ENCODE data around the gene TIMM50.

TIMM50 gene

GRCh38 chr19:39506598-39506943 lies 25.9 kb downstream of the TIMM50 start:
- H3K9ac ChIP-seq (ENCODE audit: low read length): no peak overlapping the region
- H2BK5ac ChIP-seq (ENCODE audit: low read depth, low read length, poor library complexity, severe bottlenecking): no peak overlapping the region
- no peak overlapping the region for H3K4ac ChIP-seq (ENCODE audit: low read depth in 1 of 2, low read length in 2 of 2)
- peak overlapping the region in 1 of 2 experiments; percentile 84 for H3K23ac ChIP-seq (ENCODE audit: low read length in 2 of 2)
- H4K91ac ChIP-seq (ENCODE audit: low read length): no peak overlapping the region
- H2AK5ac ChIP-seq (ENCODE audit: low read length, severe bottlenecking): no peak overlapping the region
- H2BK120ac ChIP-seq (ENCODE audit: low read depth, low read length): no peak overlapping the region
- DNase-seq: no peak
- H2AFZ ChIP-seq (ENCODE audit: low read depth, low read length): peak overlapping the region; percentile 94
- peak overlapping the region; percentile 87 for H3K4me2 ChIP-seq (ENCODE audit: low read length, poor library complexity, severe bottlenecking)
- no peak overlapping the region for H3K27ac ChIP-seq (ENCODE audit: low read length, poor library complexity, severe bottlenecking)
- H3K18ac ChIP-seq (ENCODE audit: low read depth in 1 of 2, low read length in 2 of 2): peak overlapping the region in 1 of 2 experiments; percentile 49
- H3K9me3 ChIP-seq (ENCODE audit: control insufficient read depth, low read length): no peaks in the 10 kb centered on the region
- peak overlapping the region; percentile 35 for H4K8ac ChIP-seq (ENCODE audit: low read length)
- peaks cover 43 to 62% of the 10 kb centered on the region in 2 experiments for H3K27me3 ChIP-seq (ENCODE audit: control insufficient read depth in 1 of 2, insufficient read depth in 1 of 2, low read length in 2 of 2)
- peak overlapping the region; percentile 68 to 79 for H3K4me3 ChIP-seq (ENCODE audit: insufficient read depth in 1 of 2, low read depth in 1 of 2, low read length in 2 of 2)
- no peak overlapping the region for H2BK15ac ChIP-seq (ENCODE audit: low read depth, poor library complexity, severe bottlenecking)
- H3K79me1 ChIP-seq (replicated peaks; ENCODE audit: low read length, poor library complexity, severe bottlenecking): no peaks in the 10 kb centered on the region
- H3K4me1 ChIP-seq (ENCODE audit: control insufficient read depth, insufficient read depth, low read depth, low read length): peaks cover 16% of the 10 kb centered on the region
- no peak overlapping the region for H3K14ac ChIP-seq (ENCODE audit: low read length in 2 of 2)
- no peak overlapping the region for H2BK12ac ChIP-seq (ENCODE audit: low read length in 2 of 2)
- WGBS: 67% methylated on average over 7 of the region's 7 CpGs
- H3K36me3 ChIP-seq (ENCODE audit: control insufficient read depth in 1 of 2, insufficient read depth in 2 of 2, low read depth in 1 of 2, low read length in 2 of 2): no peaks in the 10 kb centered on the region

DNA sequence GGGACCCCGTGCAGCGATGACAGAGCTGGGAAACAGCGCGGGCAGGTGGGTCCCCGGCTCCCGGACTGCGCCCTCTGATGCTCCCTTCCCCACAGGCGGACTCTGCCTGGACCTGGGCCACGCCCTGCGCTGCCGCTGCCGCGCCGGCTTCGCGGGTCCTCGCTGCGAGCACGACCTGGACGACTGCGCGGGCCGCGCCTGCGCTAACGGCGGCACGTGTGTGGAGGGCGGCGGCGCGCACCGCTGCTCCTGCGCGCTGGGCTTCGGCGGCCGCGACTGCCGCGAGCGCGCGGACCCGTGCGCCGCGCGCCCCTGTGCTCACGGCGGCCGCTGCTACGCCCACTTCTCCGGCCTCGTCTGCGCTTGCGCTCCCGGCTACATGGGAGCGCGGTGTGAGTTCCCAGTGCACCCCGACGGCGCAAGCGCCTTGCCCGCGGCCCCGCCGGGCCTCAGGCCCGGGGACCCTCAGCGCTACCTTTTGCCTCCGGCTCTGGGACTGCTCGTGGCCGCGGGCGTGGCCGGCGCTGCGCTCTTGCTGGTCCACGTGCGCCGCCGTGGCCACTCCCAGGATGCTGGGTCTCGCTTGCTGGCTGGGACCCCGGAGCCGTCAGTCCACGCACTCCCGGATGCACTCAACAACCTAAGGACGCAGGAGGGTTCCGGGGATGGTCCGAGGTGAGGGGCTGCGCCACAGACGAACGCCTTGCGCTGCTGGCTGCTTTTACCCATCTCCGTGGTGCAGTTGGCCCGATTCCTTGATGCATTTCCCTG lies 26.5 kb downstream of the TIMM50 start:
- peak overlapping the region in 1 of 2 experiments; percentile 65 for H3K18ac ChIP-seq (ENCODE audit: low read depth in 1 of 2, low read length in 2 of 2)
- peak; percentile 63 for DNase-seq
- H4K8ac ChIP-seq (ENCODE audit: low read length): peak overlapping the region; percentile 94
- WGBS: 5% methylated on average over 71 of the region's 96 CpGs
- no peak overlapping the region for H2BK12ac ChIP-seq (ENCODE audit: low read length in 2 of 2)
- H4K91ac ChIP-seq (ENCODE audit: low read length): no peak overlapping the region
- H2BK120ac ChIP-seq (ENCODE audit: low read depth, low read length): no peak overlapping the region
- H3K9me3 ChIP-seq (ENCODE audit: control insufficient read depth, low read length): no peaks in the 10 kb centered on the region
- no peak overlapping the region for H3K27ac ChIP-seq (ENCODE audit: low read length, poor library complexity, severe bottlenecking)
- no peak overlapping the region for H3K4ac ChIP-seq (ENCODE audit: low read depth in 1 of 2, low read length in 2 of 2)
- H3K36me3 ChIP-seq (ENCODE audit: control insufficient read depth in 1 of 2, insufficient read depth in 2 of 2, low read depth in 1 of 2, low read length in 2 of 2): no peaks in the 10 kb centered on the region
- no peak overlapping the region for H2BK5ac ChIP-seq (ENCODE audit: low read depth, low read length, poor library complexity, severe bottlenecking)
- peak overlapping the region in 1 of 2 experiments; percentile 5 for H3K23ac ChIP-seq (ENCODE audit: low read length in 2 of 2)
- H3K9ac ChIP-seq (ENCODE audit: low read length): peak overlapping the region; percentile 45
- peak overlapping the region; percentile 87 for H3K4me2 ChIP-seq (ENCODE audit: low read length, poor library complexity, severe bottlenecking)
- H2BK15ac ChIP-seq (ENCODE audit: low read depth, poor library complexity, severe bottlenecking): peak overlapping the region; percentile 19
- H3K79me1 ChIP-seq (replicated peaks; ENCODE audit: low read length, poor library complexity, severe bottlenecking): no peaks in the 10 kb centered on the region
- H3K4me3 ChIP-seq (ENCODE audit: insufficient read depth in 1 of 2, low read depth in 1 of 2, low read length in 2 of 2): peak overlapping the region; percentile 68 to 79
- H3K4me1 ChIP-seq (ENCODE audit: control insufficient read depth, insufficient read depth, low read depth, low read length): peaks cover 16% of the 10 kb centered on the region
- H3K27me3 ChIP-seq (ENCODE audit: control insufficient read depth in 1 of 2, insufficient read depth in 1 of 2, low read length in 2 of 2): peaks cover 43 to 64% of the 10 kb centered on the region in 2 experiments
- H2AFZ ChIP-seq (ENCODE audit: low read depth, low read length): peak overlapping the region; percentile 94
- H3K14ac ChIP-seq (ENCODE audit: low read length in 2 of 2): no peak overlapping the region
- H2AK5ac ChIP-seq (ENCODE audit: low read length, severe bottlenecking): no peak overlapping the region

GRCh38 chr19:39507715-39508364 lies 27.2 kb downstream of the TIMM50 start:
- Histone ChIP-seq H4K8ac (ENCODE audit: low read length) (no peak overlapping the region), H3K4me3 (ENCODE audit: insufficient read depth in 1 of 2, low read depth in 1 of 2, low read length in 2 of 2) (peak overlapping the region; percentile 68 to 79), H3K18ac (ENCODE audit: low read depth in 1 of 2, low read length in 2 of 2) (no peak overlapping the region), H4K91ac (ENCODE audit: low read length) (no peak overlapping the region), H3K79me1 (replicated peaks; ENCODE audit: low read length, poor library complexity, severe bottlenecking) (no peaks in the 10 kb centered on the region), H3K9ac (ENCODE audit: low read length) (peak overlapping the region; percentile 45), H3K4ac (ENCODE audit: low read depth in 1 of 2, low read length in 2 of 2) (no peak overlapping the region), H3K4me2 (ENCODE audit: low read length, poor library complexity, severe bottlenecking) (peak overlapping the region; percentile 87), H2BK15ac (ENCODE audit: low read depth, poor library complexity, severe bottlenecking) (no peak overlapping the region), H2BK5ac (ENCODE audit: low read depth, low read length, poor library complexity, severe bottlenecking) (no peak overlapping the region), H2BK12ac (ENCODE audit: low read length in 2 of 2) (no peak overlapping the region), H3K14ac (ENCODE audit: low read length in 2 of 2) (no peak overlapping the region), H3K27me3 (ENCODE audit: control insufficient read depth in 1 of 2, insufficient read depth in 1 of 2, low read length in 2 of 2) (peaks cover 49 to 71% of the 10 kb centered on the region in 2 experiments), H3K4me1 (ENCODE audit: control insufficient read depth, insufficient read depth, low read depth, low read length) (peaks cover 13% of the 10 kb centered on the region), H3K27ac (ENCODE audit: low read length, poor library complexity, severe bottlenecking) (no peak overlapping the region), H3K36me3 (ENCODE audit: control insufficient read depth in 1 of 2, insufficient read depth in 2 of 2, low read depth in 1 of 2, low read length in 2 of 2) (no peaks in the 10 kb centered on the region), H2AFZ (ENCODE audit: low read depth, low read length) (no peak overlapping the region), H3K9me3 (ENCODE audit: control insufficient read depth, low read length) (no peaks in the 10 kb centered on the region), H3K23ac (ENCODE audit: low read length in 2 of 2) (peak overlapping the region in 1 of 2 experiments; percentile 5), H2AK5ac (ENCODE audit: low read length, severe bottlenecking) (no peak overlapping the region), H2BK120ac (ENCODE audit: low read depth, low read length) (no peak overlapping the region)
- DNase-seq: no peak
- 57% methylated on average over 20 of the region's 24 CpGs for WGBS

DNA sequence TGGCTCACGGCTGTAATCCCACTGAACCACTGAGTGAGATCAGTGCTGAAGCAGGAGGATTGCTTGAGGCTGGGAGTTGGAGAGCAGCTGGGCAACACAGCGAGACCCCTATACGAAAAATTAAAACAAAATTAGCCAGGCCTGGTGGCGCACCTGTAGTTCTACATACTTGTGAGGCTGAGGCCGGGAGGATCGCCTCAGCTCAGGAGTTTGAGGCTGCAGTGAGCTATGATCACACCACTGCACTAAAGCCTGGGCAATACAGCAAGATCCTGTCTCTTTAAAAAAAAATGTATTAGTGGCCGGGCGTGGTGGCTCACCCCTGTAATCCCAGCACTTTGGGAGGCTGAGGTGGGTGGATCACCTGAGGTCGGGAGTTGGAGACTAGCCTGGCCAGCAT lies 28.0 kb downstream of the TIMM50 start:
- Histone ChIP-seq H2AFZ (ENCODE audit: low read depth, low read length) (no peak overlapping the region), H3K23ac (ENCODE audit: low read length in 2 of 2) (no peak overlapping the region), H3K79me1 (replicated peaks; ENCODE audit: low read length, poor library complexity, severe bottlenecking) (no peaks in the 10 kb centered on the region), H3K4me2 (ENCODE audit: low read length, poor library complexity, severe bottlenecking) (no peak overlapping the region), H3K18ac (ENCODE audit: low read depth in 1 of 2, low read length in 2 of 2) (no peak overlapping the region), H3K4ac (ENCODE audit: low read depth in 1 of 2, low read length in 2 of 2) (no peak overlapping the region), H4K8ac (ENCODE audit: low read length) (no peak overlapping the region), H2AK5ac (ENCODE audit: low read length, severe bottlenecking) (no peak overlapping the region), H2BK5ac (ENCODE audit: low read depth, low read length, poor library complexity, severe bottlenecking) (no peak overlapping the region), H3K36me3 (ENCODE audit: control insufficient read depth in 1 of 2, insufficient read depth in 2 of 2, low read depth in 1 of 2, low read length in 2 of 2) (no peaks in the 10 kb centered on the region), H3K9me3 (ENCODE audit: control insufficient read depth, low read length) (no peaks in the 10 kb centered on the region), H2BK15ac (ENCODE audit: low read depth, poor library complexity, severe bottlenecking) (no peak overlapping the region), H3K14ac (ENCODE audit: low read length in 2 of 2) (no peak overlapping the region), H2BK12ac (ENCODE audit: low read length in 2 of 2) (no peak overlapping the region), H3K4me3 (ENCODE audit: insufficient read depth in 1 of 2, low read depth in 1 of 2, low read length in 2 of 2) (no peak overlapping the region), H3K27me3 (ENCODE audit: control insufficient read depth in 1 of 2, insufficient read depth in 1 of 2, low read length in 2 of 2) (peaks cover 50 to 71% of the 10 kb centered on the region in 2 experiments), H3K4me1 (ENCODE audit: control insufficient read depth, insufficient read depth, low read depth, low read length) (peaks cover 10% of the 10 kb centered on the region), H2BK120ac (ENCODE audit: low read depth, low read length) (no peak overlapping the region), H3K27ac (ENCODE audit: low read length, poor library complexity, severe bottlenecking) (no peak overlapping the region), H3K9ac (ENCODE audit: low read length) (no peak overlapping the region), H4K91ac (ENCODE audit: low read length) (no peak overlapping the region)
- no peak for DNase-seq
- 93% methylated on average over 9 of the region's 9 CpGs for WGBS

All from mesenchymal stem cell (in vitro differentiated cells and primary cell).